HUES64 (cell line): Measurements from ENCODE around the gene ATP6V0A4.

Experiments
- H3K27ac ChIP-seq: 2 replicates; pipeline ENCODE4 v1.7.0; 2013; ENCODE audit warnings: low read depth, low read length, inconsistent platforms
- H3K27me3 ChIP-seq: 2 replicates; pipeline ENCODE4 v1.6.1; 2013; ENCODE audit warnings: mild to moderate bottlenecking, low read length; ENCODE audit not compliant: insufficient read depth
- H3K36me3 ChIP-seq: 2 replicates; pipeline ENCODE4 v1.6.1; 2013; ENCODE audit warnings: mild to moderate bottlenecking, low read length; ENCODE audit not compliant: insufficient read depth
- H3K4me1 ChIP-seq: 2 replicates; pipeline ENCODE4 v1.6.1; 2013; ENCODE audit warnings: mild to moderate bottlenecking, low read length, moderate library complexity; ENCODE audit not compliant: insufficient read depth
- H3K4me3 ChIP-seq: 2 replicates; pipeline ENCODE4 v1.5.1; 2013; ENCODE audit warnings: mild to moderate bottlenecking, low read length, moderate library complexity
- H3K9ac ChIP-seq: 2 replicates; pipeline ENCODE4 v1.6.1; 2013; ENCODE audit warnings: mild to moderate bottlenecking, low read depth, low read length
- H3K9me3 ChIP-seq: 2 replicates; pipeline ENCODE4 v1.6.1; 2013; ENCODE audit warnings: low read depth, low read length; ENCODE audit not compliant: insufficient read depth
- WGBS: fragments of 150-250, 120-280 bp; methylation state at CpG from one replicate; pipeline ENCODE4 v1.1.7; 2013; ENCODE audit warnings: missing lambda C conversion rate; 5-methylcytosine and 5-hydroxymethylcytosine counted together

Gene ATP6V0A4

GRCh38 chr7:138657854-138658386 lies 140.1 kb downstream of the ATP6V0A4 start:
- no peak overlapping the region for H3K27ac ChIP-seq
- 91% methylated on average over 4 of the region's 4 CpGs for WGBS

GRCh38 chr7:138656952-138657351 lies 141.0 kb downstream of the ATP6V0A4 start:
- WGBS, result 100% methylated on average over 2 of the region's 2 CpGs
- no peaks in the 10 kb centered on the region for H3K36me3 ChIP-seq
- no peak overlapping the region for H3K27ac ChIP-seq
- no peak overlapping the region for H3K9ac ChIP-seq
- H3K4me1 ChIP-seq, result peaks cover 11% of the 10 kb centered on the region; the same call in 1 of the 2 replicates
- H3K27me3 ChIP-seq, result no peaks in the 10 kb centered on the region
- peaks cover 17% of the 10 kb centered on the region for H3K9me3 ChIP-seq
- H3K4me3 ChIP-seq, result no peak overlapping the region

More at GRCh38 chr7:138657854-138658386, 140.1 kb downstream of the ATP6V0A4 start:
- Histone ChIP-seq H3K27me3 (no peaks in the 10 kb centered on the region), H3K4me3 (no peak overlapping the region), H3K4me1 (peaks cover 19% of the 10 kb centered on the region), H3K9ac (no peak overlapping the region), H3K36me3 (no peaks in the 10 kb centered on the region), H3K9me3 (peaks cover 17% of the 10 kb centered on the region)
